ENCODE measurements around the gene SLC22A7.

SLC22A7 gene

GRCh38 chr6:43267619-43268354, 30.3 kb upstream of the SLC22A7 start:
- no peak for DNase-seq

DNA sequence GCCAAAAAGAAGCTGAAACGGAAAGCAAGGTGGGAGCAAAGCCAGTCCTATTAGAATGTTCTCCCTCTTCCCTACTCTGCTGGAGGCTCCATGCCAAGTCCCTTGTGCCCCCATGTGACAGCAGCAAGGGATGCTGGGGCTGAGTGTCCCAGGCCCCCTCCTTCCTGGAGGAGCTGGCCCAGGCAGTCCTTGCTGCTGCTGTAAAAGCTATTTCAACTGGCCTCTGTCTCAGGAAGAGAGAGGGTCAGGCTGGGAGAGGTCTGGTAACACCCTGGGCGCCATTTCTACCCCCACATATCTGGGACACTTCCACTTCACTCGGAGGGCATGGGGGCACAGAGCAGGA, 29.7 kb upstream of the SLC22A7 start:
- no peak for DNase-seq

DNA sequence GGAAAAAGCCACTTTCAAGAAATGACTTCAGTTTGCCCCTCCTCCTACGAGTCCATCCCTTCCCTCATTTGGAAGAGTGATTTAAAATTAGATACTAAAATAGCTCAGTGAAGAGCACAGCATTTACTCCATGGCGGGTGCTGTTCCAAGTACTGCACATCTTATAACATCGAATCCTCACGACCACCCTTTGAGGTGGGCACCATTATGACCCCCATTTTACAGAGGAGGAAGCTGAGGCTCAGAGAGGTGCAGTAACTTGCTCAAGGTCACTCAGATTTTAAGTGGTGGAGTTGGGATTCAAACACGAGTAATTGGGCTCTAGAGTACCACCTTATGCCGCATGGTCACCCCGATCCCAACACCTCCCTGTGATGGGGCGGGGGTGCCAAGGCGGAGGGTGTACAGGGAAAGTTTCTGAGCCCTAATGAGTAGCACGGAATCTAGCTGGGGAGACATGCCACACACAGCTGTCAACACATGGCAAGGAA, 29.2 kb upstream of the SLC22A7 start:
- DNase-seq: no peak

GRCh38 chr6:43269273-43270007, 28.6 kb upstream of the SLC22A7 start:
- DNase-seq: peak; percentile 42

GRCh38 chr6:43271103-43271815, 26.8 kb upstream of the SLC22A7 start:
- DNase-seq: no peak

GRCh38 chr6:43271944-43272343, 26.1 kb upstream of the SLC22A7 start:
- no peak for DNase-seq

DNA sequence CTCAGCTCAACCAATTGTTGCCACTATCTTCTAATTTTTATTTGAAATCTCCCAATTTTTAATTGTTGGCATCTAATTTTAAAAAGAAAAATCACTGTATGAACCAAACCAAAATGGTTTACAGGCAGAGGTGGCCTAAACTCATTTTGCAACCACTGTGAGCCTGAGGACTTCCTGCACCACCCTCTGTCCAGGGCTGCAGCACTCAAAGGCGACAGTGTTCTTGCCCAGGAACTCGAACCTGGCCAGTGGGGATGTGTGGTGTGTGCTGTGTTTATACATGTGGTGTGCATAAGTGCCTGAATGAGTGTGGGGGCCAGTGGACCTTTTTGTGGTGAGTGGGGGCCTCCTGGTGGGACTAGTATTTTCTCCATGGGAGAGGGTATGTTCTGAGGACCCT, 24.4 kb upstream of the SLC22A7 start:
- no peak for DNase-seq

DNA sequence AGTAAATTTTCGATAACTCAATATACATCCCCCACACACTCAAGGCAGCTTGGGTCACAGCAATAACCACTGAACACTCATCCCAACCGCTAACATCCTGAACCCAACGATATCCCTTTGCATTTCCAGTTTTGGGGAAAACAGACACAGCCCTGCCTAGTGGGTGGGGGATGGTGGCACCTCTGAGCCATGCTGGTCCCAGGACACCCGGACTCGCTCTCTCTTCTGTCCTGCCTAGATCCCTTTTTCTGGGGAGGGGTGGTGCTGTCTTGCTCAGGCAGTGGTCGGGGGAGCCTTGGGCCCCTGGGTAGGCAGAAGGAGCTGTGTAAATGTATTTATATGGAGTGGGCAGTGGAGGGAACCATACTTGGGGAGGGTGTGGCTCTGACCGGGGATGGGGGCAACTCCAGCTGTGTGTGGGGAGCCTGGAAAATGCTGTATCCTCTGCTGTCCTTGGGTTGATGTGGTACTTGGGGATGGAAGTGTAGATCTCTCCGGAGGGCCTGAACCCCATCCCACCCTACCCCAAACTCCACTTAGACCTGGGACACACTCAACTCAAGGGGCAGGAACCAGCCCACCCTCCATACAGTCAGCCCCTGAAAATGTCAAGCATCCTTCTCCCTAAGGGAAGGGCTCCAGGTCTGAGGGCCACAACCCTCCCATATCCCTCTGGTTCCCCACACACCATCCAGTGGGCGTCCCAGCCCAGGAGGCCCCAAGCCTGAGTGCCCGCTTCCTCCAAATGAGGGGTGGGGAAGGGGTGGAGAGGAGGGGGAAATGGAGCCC, 23.7 kb upstream of the SLC22A7 start:
- DNase-seq: no peak

- peak; percentile 26 for DNase-seq
Observed at GRCh38 chr6:43274916-43275597, 23.0 kb upstream of the SLC22A7 start.

- DNase-seq: peak; percentile 52
Observed at GRCh38 chr6:43275801-43276576, 22.1 kb upstream of the SLC22A7 start.

- no peak for DNase-seq
Observed at GRCh38 chr6:43276577-43277305, 21.3 kb upstream of the SLC22A7 start.

GRCh38 chr6:43277306-43277642, 20.8 kb upstream of the SLC22A7 start:
- DNase-seq: no peak

DNA sequence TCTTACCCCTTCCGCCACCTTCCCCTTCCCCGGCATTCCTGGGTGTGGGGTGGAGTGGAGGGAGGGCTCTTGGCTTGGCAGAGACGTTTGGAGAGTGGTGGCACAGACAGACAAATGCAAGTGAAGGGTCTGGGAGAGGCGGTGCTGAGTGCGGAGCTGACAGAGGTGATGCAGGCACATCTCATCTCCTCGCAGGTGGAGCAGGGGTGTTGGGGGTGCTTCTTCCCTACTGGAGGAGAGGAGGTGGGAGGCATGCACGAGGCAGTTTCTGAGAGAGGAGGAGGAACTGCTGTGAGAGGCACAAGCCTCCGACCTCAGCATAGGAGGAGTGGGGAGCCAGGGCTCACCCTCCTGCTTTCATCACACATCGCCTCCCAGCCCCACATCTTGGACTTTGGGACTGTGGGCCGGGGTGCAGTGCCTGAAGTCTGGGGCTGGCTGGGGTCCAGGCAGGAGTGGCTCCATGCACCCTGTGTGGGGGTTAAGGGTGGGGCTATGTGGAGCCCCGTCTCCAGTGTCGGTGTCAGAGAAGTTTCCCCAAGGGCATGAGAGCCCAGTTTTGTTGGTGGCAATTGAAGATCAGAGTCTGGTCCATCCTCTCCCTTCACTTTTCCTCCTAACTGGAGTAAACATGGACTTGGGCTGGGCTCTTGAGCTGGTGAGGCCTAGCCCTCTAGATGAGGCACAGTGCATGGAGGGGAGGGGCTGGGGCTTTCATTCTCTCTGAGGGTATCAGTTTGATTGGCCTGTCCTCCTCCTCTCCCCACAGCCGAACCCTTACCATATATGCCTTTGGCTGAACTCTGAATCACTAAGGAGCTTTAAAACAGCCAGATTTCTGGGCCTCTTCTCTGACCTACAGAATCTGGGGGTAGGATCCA, 20.2 kb upstream of the SLC22A7 start:
- DNase-seq: no peak

- DNase-seq: no peak
Observed at GRCh38 chr6:43278524-43279078, 19.5 kb upstream of the SLC22A7 start.

DNA sequence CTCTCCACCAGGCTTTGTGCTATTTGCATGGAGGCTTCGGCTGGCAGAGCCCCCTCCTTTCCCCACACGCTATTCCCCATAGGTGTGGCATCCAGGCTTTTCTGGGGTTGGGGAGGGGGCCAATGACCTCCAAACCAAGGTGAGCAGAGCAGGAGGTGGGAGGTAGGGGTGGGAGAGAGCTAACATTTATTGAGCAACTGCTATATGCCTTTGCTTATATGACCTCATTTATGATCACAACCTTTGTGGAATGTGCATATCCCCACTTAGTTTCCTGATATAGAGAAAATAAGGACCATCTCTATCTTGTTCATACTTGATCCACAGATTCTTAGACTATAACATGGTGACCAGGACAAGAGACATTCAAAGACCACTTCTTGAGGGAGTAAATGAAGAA, 17.8 kb upstream of the SLC22A7 start:
- DNase-seq: no peak

DNA sequence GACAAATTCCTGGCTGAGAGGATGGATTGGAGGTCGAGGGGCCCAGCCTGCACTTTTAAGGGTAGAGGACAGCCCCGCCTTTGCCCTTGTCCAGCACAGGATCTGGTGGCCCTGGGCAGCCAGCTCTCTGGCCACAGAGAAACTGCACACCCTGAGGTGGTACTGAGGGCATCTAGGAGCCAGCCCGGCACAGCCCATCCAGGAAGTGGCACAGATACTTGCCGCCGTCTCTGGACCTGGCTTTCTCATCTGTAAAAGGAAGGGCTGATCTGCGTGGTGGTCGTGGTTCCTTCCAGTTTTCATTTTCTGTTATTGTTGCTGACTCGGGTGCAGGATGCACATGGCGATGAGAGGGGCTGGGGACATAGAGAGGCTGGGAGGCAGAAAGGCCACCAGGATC, 16.0 kb upstream of the SLC22A7 start:
- DNase-seq: no peak

DNA sequence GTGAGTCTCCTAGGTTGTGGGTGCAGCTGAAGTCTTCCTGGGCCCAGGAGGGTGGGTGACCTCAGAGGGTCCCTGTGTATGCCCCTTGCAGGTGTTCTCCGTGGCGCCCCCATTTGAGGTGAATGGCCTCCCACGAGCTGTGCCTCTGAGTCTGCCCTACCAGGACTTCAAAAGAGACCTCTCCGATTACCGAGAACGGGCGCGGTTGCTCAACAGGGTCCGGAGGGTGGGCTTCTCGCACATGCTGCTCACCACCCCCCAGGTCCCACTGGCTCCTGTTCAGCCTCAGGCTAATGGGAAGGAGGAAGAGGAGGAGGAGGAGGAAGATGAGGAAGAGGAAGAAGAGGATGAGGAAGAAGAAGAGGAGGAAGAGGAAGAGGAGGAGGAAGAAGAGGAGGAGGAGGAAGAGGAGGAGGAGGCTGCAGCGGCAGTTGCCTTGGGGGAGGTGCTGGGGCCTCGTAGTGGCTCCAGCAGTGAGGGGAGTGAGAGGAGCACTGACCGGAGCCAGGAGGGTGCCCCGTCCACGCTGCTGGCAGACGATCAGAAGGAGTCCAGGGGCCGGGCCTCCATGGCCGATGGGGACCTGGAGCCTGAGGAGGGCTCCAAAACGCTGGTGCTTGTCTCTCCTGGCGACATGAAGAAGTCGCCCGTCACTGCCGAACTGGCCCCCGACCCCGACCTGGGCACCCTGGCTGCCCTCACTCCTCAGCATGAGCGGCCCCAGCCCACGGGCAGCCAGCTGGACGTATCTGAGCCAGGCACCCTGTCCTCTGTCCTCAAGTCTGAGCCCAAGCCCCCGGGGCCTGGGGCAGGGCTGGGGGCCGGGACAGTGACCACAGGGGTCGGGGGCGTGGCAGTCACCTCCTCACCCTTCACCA, 15.2 kb upstream of the SLC22A7 start:
- no peak for DNase-seq

GRCh38 chr6:43283514-43283901, 14.6 kb upstream of the SLC22A7 start:
- DNase-seq: no peak

GRCh38 chr6:43283905-43284304, 14.2 kb upstream of the SLC22A7 start:
- no peak for DNase-seq
